Measurements from ENCODE around the gene USP7. TPM values are rescaled to one million over a fixed set of nuclear protein-coding genes. Genes with fewer than 3 reads are reported as not detected.

The USP7 gene
- total and polyA plus RNA-seq, 4 donors: 13.7 to 85.6 (median 37.7) TPM

GRCh38 chr16:8960788-8961109, 3.0 kb downstream of the USP7 start:
- TF ChIP-seq RAD21 (IDR thresholded peaks at IDR 0.05): no peak
- TF ChIP-seq YY1 (IDR thresholded peaks at IDR 0.05): no peak
- TF ChIP-seq EGR1 (IDR thresholded peaks at IDR 0.05; ENCODE audit: low read depth in 2 of 2): no peak
- TF ChIP-seq ZBTB33 (IDR thresholded peaks at IDR 0.05): no peak
- no peak for TF ChIP-seq HNF4G (IDR thresholded peaks at IDR 0.05)
- TF ChIP-seq TAF1 (conservative IDR thresholded peaks at IDR 0.05): no peak
- TF ChIP-seq FOXA1 (IDR thresholded peaks at IDR 0.05): no peak
- no peak for TF ChIP-seq SP1 (IDR thresholded peaks at IDR 0.05)
- no peak for TF ChIP-seq RXRA (IDR thresholded peaks at IDR 0.05)
- TF ChIP-seq NR2F2 (IDR thresholded peaks at IDR 0.05): no peak
- 40% methylated on average over 1 of the region's 1 CpG for WGBS
- no peak overlapping the region for H3K27ac ChIP-seq (ENCODE audit: low read depth in 1 of 2, low read length in 2 of 2)
- H3K36me3 ChIP-seq (ENCODE audit: control insufficient read depth in 4 of 4, insufficient read depth in 3 of 4, low read depth in 1 of 4, low read length in 3 of 4): no peaks in the 10 kb centered on the region
- no peaks in the 10 kb centered on the region for H3K9me3 ChIP-seq (ENCODE audit: control insufficient read depth in 4 of 4, low read length in 3 of 4)
- no peak overlapping the region for H3K4me3 ChIP-seq (ENCODE audit: low read depth in 1 of 3, low read length in 3 of 3)
- H3K27me3 ChIP-seq (ENCODE audit: control insufficient read depth in 4 of 4, insufficient read depth in 4 of 4, low read length in 3 of 4): no peaks in the 10 kb centered on the region
- DNase-seq (ENCODE audit: low spot score): no peak
- H3K4me1 ChIP-seq (ENCODE audit: control insufficient read depth in 4 of 4, insufficient read depth in 4 of 4, low read length in 3 of 4): peaks cover 20 to 56% (median 49%) of the 10 kb centered on the region in 4 donors
- H3K9ac ChIP-seq (ENCODE audit: low read depth in 1 of 2, low read length in 2 of 2): peak overlapping the region in 1 of 2 donors; percentile 7

GRCh38 chr16:8959921-8960787, 3.6 kb downstream of the USP7 start:
- WGBS: 17% methylated on average over 12 of the region's 12 CpGs
- Histone ChIP-seq H3K27ac (ENCODE audit: low read depth in 1 of 2, low read length in 2 of 2) (peak overlapping the region in 1 of 2 donors; percentile 35), H3K9me3 (ENCODE audit: control insufficient read depth in 4 of 4, low read length in 3 of 4) (no peaks in the 10 kb centered on the region), H3K36me3 (ENCODE audit: control insufficient read depth in 4 of 4, insufficient read depth in 3 of 4, low read depth in 1 of 4, low read length in 3 of 4) (no peaks in the 10 kb centered on the region), H3K4me1 (ENCODE audit: control insufficient read depth in 4 of 4, insufficient read depth in 4 of 4, low read length in 3 of 4) (peaks cover 22 to 56% (median 50%) of the 10 kb centered on the region in 4 donors), H3K27me3 (ENCODE audit: control insufficient read depth in 4 of 4, insufficient read depth in 4 of 4, low read length in 3 of 4) (no peaks in the 10 kb centered on the region), H3K9ac (ENCODE audit: low read depth in 1 of 2, low read length in 2 of 2) (peak overlapping the region in 1 of 2 donors; percentile 34), H3K4me3 (ENCODE audit: low read depth in 1 of 3, low read length in 3 of 3) (no peak overlapping the region)
- TF ChIP-seq SP1 (IDR thresholded peaks at IDR 0.05) (peak; percentile 25), HNF4A (conservative IDR thresholded peaks at IDR 0.05) (peak in 1 of 2 donors; percentile 34), RXRA (IDR thresholded peaks at IDR 0.05) (peak in 1 of 2 donors; percentile 42), RAD21 (IDR thresholded peaks at IDR 0.05) (no peak)
- DNase-seq (ENCODE audit: low spot score): no peak

GRCh38 chr16:8958344-8959167, 5.2 kb downstream of the USP7 start:
- TF ChIP-seq RAD21 (IDR thresholded peaks at IDR 0.05): no peak
- peak; percentile 56 for TF ChIP-seq REST (IDR thresholded peaks at IDR 0.05)
- WGBS: 67% methylated on average over 14 of the region's 14 CpGs
- H3K4me1 ChIP-seq (ENCODE audit: control insufficient read depth in 4 of 4, insufficient read depth in 4 of 4, low read length in 3 of 4): peaks cover 22 to 54% (median 49%) of the 10 kb centered on the region in 4 donors
- no peaks in the 10 kb centered on the region for H3K27me3 ChIP-seq (ENCODE audit: control insufficient read depth in 4 of 4, insufficient read depth in 4 of 4, low read length in 3 of 4)
- H3K9ac ChIP-seq (ENCODE audit: low read depth in 1 of 2, low read length in 2 of 2): no peak overlapping the region
- H3K36me3 ChIP-seq (ENCODE audit: control insufficient read depth in 4 of 4, insufficient read depth in 3 of 4, low read depth in 1 of 4, low read length in 3 of 4): no peaks in the 10 kb centered on the region
- H3K9me3 ChIP-seq (ENCODE audit: control insufficient read depth in 4 of 4, low read length in 3 of 4): no peaks in the 10 kb centered on the region
- no peak for DNase-seq (ENCODE audit: low spot score)
- H3K4me3 ChIP-seq (ENCODE audit: low read depth in 1 of 3, low read length in 3 of 3): no peak overlapping the region
- H3K27ac ChIP-seq (ENCODE audit: low read depth in 1 of 2, low read length in 2 of 2): peak overlapping the region in 1 of 2 donors; percentile 59
